Chondrocyte (in vitro differentiated cells): ENCODE results near the gene GCLC. TPM values are rescaled to one million over a fixed set of nuclear protein-coding genes. Genes with fewer than 3 reads are reported as not detected.

ENCODE experiments used
- DNase-seq: peaks from one replicate; pipeline ENCODE4 v3.0.0; 2021; ENCODE audit warnings: mixed read lengths, low spot score
- H3K27ac Mint-ChIP-seq: one replicate; pipeline ENCODE4 v1.8.0; 2021; ENCODE audit warnings: mild to moderate bottlenecking, moderate library complexity, mixed read lengths; ENCODE audit not compliant: unreplicated experiment
- H3K27me3 Mint-ChIP-seq: 2 replicates; pipeline ENCODE4 v1.8.0; 2021; ENCODE audit warnings: low read depth, mixed read lengths
- H3K36me3 Mint-ChIP-seq: 2 replicates; pipeline ENCODE4 v1.8.0; 2021; ENCODE audit warnings: low read depth, mixed read lengths
- H3K4me1 Mint-ChIP-seq: 2 replicates; pipeline ENCODE4 v1.8.0; 2021; ENCODE audit warnings: low read depth, mild to moderate bottlenecking, mixed read lengths
- H3K4me3 Mint-ChIP-seq: one replicate; pipeline ENCODE4 v1.8.0; 2021; ENCODE audit warnings: mild to moderate bottlenecking, moderate library complexity, mixed read lengths; ENCODE audit not compliant: unreplicated experiment
- H3K9me3 Mint-ChIP-seq: 2 replicates; pipeline ENCODE4 v1.8.0; 2021; ENCODE audit warnings: low read depth, mixed read lengths
- CTCF ChIP-seq: fragments of 200-600 bp; sonication (generic); IDR thresholded peaks from 2 replicates; pipeline ENCODE4 v1.5.0; 2021; ENCODE audit warnings: antibody characterized with exemption, mild to moderate bottlenecking, moderate library complexity
- total RNA-seq: library from RNA; stranded (reverse); gene quantifications from 3 replicates; pipeline ENCODE4 v1.2.1, GENCODE V29; 2021

Gene GCLC
- total RNA-seq, 1 donor from 2014 or later: 35.2 TPM

- H3K4me1 Mint-ChIP-seq: no peaks in the 10 kb centered on the region
- no peak for DNase-seq
- TF ChIP-seq CTCF: no peak
- peaks cover 37% of the 10 kb centered on the region for H3K36me3 Mint-ChIP-seq
- no peak overlapping the region for H3K27ac Mint-ChIP-seq
- H3K4me3 Mint-ChIP-seq: no peak overlapping the region
- H3K9me3 Mint-ChIP-seq: no peaks in the 10 kb centered on the region
- H3K27me3 Mint-ChIP-seq: no peaks in the 10 kb centered on the region
Measured at GRCh38 chr6:53506872-53507271, 38.0 kb downstream of the GCLC start.

GRCh38 chr6:53504512-53504911 is 40.4 kb downstream of the GCLC start:
- Mint-ChIP-seq H3K9me3 (no peaks in the 10 kb centered on the region), H3K4me3 (no peak overlapping the region), H3K36me3 (peaks cover 35% of the 10 kb centered on the region), H3K27me3 (no peaks in the 10 kb centered on the region), H3K27ac (no peak overlapping the region), H3K4me1 (no peaks in the 10 kb centered on the region)
- no peak for DNase-seq
- no peak for TF ChIP-seq CTCF

- H3K4me3 Mint-ChIP-seq: no peak overlapping the region
- no peak overlapping the region for H3K27ac Mint-ChIP-seq
- TF ChIP-seq CTCF: no peak
- H3K4me1 Mint-ChIP-seq: peaks cover 5% of the 10 kb centered on the region
- no peaks in the 10 kb centered on the region for H3K27me3 Mint-ChIP-seq
- H3K9me3 Mint-ChIP-seq: no peaks in the 10 kb centered on the region
- DNase-seq: no peak
- H3K36me3 Mint-ChIP-seq: peaks cover 34% of the 10 kb centered on the region
Measured at GRCh38 chr6:53503060-53503459, 41.8 kb downstream of the GCLC start.

GRCh38 chr6:53501432-53501831 is 43.5 kb downstream of the GCLC start:
- no peaks in the 10 kb centered on the region for H3K9me3 Mint-ChIP-seq
- peaks cover 16% of the 10 kb centered on the region for H3K4me1 Mint-ChIP-seq
- peaks cover 34% of the 10 kb centered on the region for H3K36me3 Mint-ChIP-seq
- no peak overlapping the region for H3K4me3 Mint-ChIP-seq
- DNase-seq: no peak
- H3K27me3 Mint-ChIP-seq: no peaks in the 10 kb centered on the region
- H3K27ac Mint-ChIP-seq: no peak overlapping the region
- no peak for TF ChIP-seq CTCF

- Mint-ChIP-seq H3K27ac (no peak overlapping the region), H3K27me3 (no peaks in the 10 kb centered on the region), H3K4me3 (no peak overlapping the region), H3K4me1 (peaks cover 22% of the 10 kb centered on the region), H3K36me3 (peaks cover 24% of the 10 kb centered on the region), H3K9me3 (no peaks in the 10 kb centered on the region)
- no peak for TF ChIP-seq CTCF
- DNase-seq: no peak
Measured at GRCh38 chr6:53500095-53500494, 44.8 kb downstream of the GCLC start.
